Keratinocyte (primary cell): ENCODE results near the gene FOXC1. TPM values are rescaled to one million over a fixed set of nuclear protein-coding genes. Genes with fewer than 3 reads are reported as not detected.

Experiments
- DNase-seq: peaks from one replicate; pipeline ENCODE4 v3.0.0-alpha.2; 2011; ENCODE audit warnings: low read depth, missing footprints, low spot score
- FAIRE-seq: peaks from 2 replicates; lab custom pipeline; 2011; peaks lifted over from hg19 to GRCh38; lab: Jason Lieb, UNC
- H2AFZ ChIP-seq: 2 replicates; pipeline ENCODE4 v1.6.0; 2012; ENCODE audit warnings: low read length, control low read depth, inconsistent platforms; ENCODE audit not compliant: control insufficient read depth
- H3K27ac ChIP-seq: 2 replicates; pipeline ENCODE4 v1.5.1; 2011; ENCODE audit warnings: low read length; ENCODE audit not compliant: control insufficient read depth, insufficient read depth
- H3K27me3 ChIP-seq: 3 replicates; pipeline ENCODE4 v1.6.0; 2011; ENCODE audit warnings: low read length; ENCODE audit not compliant: control insufficient read depth, insufficient read depth; ENCODE audit errors: extremely low read depth
- H3K36me3 ChIP-seq, 2 experiments: 2 replicates in 1 of 2; 3 replicates in 1 of 2; pipeline ENCODE4 v1.5.1; 2011; ENCODE audit warnings: low read length in 2 of 2, mild to moderate bottlenecking in 1 of 2; ENCODE audit not compliant: control insufficient read depth in 2 of 2, insufficient read depth in 2 of 2; ENCODE audit errors: extremely low read depth in 1 of 2
- H3K4me1 ChIP-seq: 3 replicates; pipeline ENCODE4 v1.5.1; 2011; ENCODE audit warnings: low read length; ENCODE audit not compliant: control insufficient read depth, insufficient read depth; ENCODE audit errors: extremely low read depth
- H3K4me2 ChIP-seq: 3 replicates; pipeline ENCODE4 v1.6.0; 2011; ENCODE audit warnings: low read depth, low read length; ENCODE audit not compliant: control insufficient read depth, insufficient read depth; ENCODE audit errors: extremely low read depth
- H3K4me3 ChIP-seq, 3 experiments: fragments of 200-600 bp in 1 of 3; sonication (generic) in 1 of 3; 2 replicates in 2 of 3; 3 replicates in 1 of 3; pipeline ENCODE4 v1.5.1; 2011 to 2016; ENCODE audit warnings: low read length in 3 of 3, mild to moderate bottlenecking in 3 of 3, control low read depth in 2 of 3, inconsistent platforms in 1 of 3, low read depth in 1 of 3, mixed read lengths in 1 of 3, mixed run types in 1 of 3, moderate library complexity in 1 of 3; ENCODE audit not compliant: control insufficient read depth in 2 of 3, insufficient read depth in 2 of 3; ENCODE audit errors: extremely low read depth in 1 of 3
- H3K79me2 ChIP-seq: 2 replicates; pipeline ENCODE4 v1.6.0; 2012; ENCODE audit warnings: low read length; ENCODE audit not compliant: control insufficient read depth, insufficient read depth
- H3K9ac ChIP-seq: 3 replicates; pipeline ENCODE4 v1.6.0; 2011; ENCODE audit warnings: low read length; ENCODE audit not compliant: control insufficient read depth, insufficient read depth; ENCODE audit errors: extremely low read depth
- H3K9me1 ChIP-seq: 3 replicates; pipeline ENCODE4 v1.6.0; 2011; ENCODE audit warnings: low read length; ENCODE audit not compliant: control insufficient read depth, insufficient read depth; ENCODE audit errors: extremely low read depth
- H3K9me3 ChIP-seq: 2 replicates; pipeline ENCODE4 v1.5.1; 2012; ENCODE audit warnings: low read depth, low read length; ENCODE audit not compliant: control insufficient read depth
- H4K20me1 ChIP-seq: 3 replicates; pipeline ENCODE4 v1.6.0; 2011; ENCODE audit warnings: low read length; ENCODE audit not compliant: control insufficient read depth, insufficient read depth; ENCODE audit errors: extremely low read depth
- CTCF ChIP-seq, 3 experiments: IDR thresholded peaks in 1 of 3; conservative IDR thresholded peaks in 1 of 3; optimal IDR thresholded peaks in 1 of 3; 2 replicates in 2 of 3; 3 replicates in 1 of 3; pipeline versions ENCODE3 to v1.5.1; 2011; ENCODE audit warnings: low read length in 3 of 3, mild to moderate bottlenecking in 3 of 3, moderate library complexity in 2 of 3, control low read depth in 1 of 3, inconsistent platforms in 1 of 3; ENCODE audit not compliant: insufficient read depth in 2 of 3; ENCODE audit errors: extremely low read depth in 1 of 3
- EZH2 ChIP-seq: IDR thresholded peaks from one replicate; pipeline ENCODE4 v1.6.1; 2012; ENCODE audit warnings: inconsistent platforms, mild to moderate bottlenecking, low read length, moderate library complexity
- dilution Hi-C: fragments of 300-500 bp; cut with MboI; formaldehyde crosslinking; loops from one replicate; pipeline ENCODE4 v1.7.0; 2020; ENCODE audit warnings: low sequenced_read_pairs; ENCODE audit not compliant: extremely low pct_ligation_motif_present
- polyA plus RNA-seq, 5 experiments: library from polyadenylated mRNA; depleted of rRNA in 3 of 5; stranded (reverse) in 3 of 5; stranded (forward) in 1 of 5; unstranded in 1 of 5; fragments of >200 nt; gene quantifications; 1 replicate in 1 of 5; 2 replicates in 3 of 5; 3 replicates in 1 of 5; pipeline versions ENCODE4 v1.2.1 to v1.2.3, GENCODE V29; 2011 to 2012; ENCODE audit warnings: missing spikeins in 2 of 5, low read depth in 1 of 5, low replicate concordance in 1 of 5

FOXC1 gene
- polyA plus RNA-seq, 1 donor (not counting 4 experiments of a cell fraction or from before 2014, with no cell fraction given) = 4.3 TPM

GRCh38 chr6:1611572-1612298 is 2.0 kb downstream of the FOXC1 start:
- Histone ChIP-seq H3K9ac (peak overlapping the region; percentile 84), H3K9me1 (no peaks in the 10 kb centered on the region), H3K27ac (peak overlapping the region; percentile 76), H3K4me3 (peak overlapping the region; percentile 74 to 86 (median 79)), H4K20me1 (no peaks in the 10 kb centered on the region), H3K4me2 (peak overlapping the region; percentile 98), H3K79me2 (peaks cover 40% of the 10 kb centered on the region), H3K36me3 (no peaks in the 10 kb centered on the region), H3K27me3 (peaks cover 26% of the 10 kb centered on the region), H3K9me3 (no peaks in the 10 kb centered on the region), H3K4me1 (peaks cover 22% of the 10 kb centered on the region), H2AFZ (peak overlapping the region; percentile 60)
- FAIRE-seq (no peak), DNase-seq (no peak)
- no peak for TF ChIP-seq CTCF (optimal IDR thresholded peaks at IDR 0.05 in 1 of 3, IDR thresholded peaks at IDR 0.05 in 1 of 3, conservative IDR thresholded peaks at IDR 0.05 in 1 of 3; ENCODE audit: extremely low read depth in 1 of 3, insufficient read depth in 2 of 3, low read length in 3 of 3)
- TF ChIP-seq EZH2 = no peak
- dilution Hi-C loops = no loop called here

- peak overlapping the region; percentile 84 for H3K9ac ChIP-seq
- dilution Hi-C loops = no loop called here
- peak overlapping the region; percentile 76 for H3K27ac ChIP-seq
- H3K79me2 ChIP-seq = peaks cover 40% of the 10 kb centered on the region
- peaks cover 19% of the 10 kb centered on the region for H3K27me3 ChIP-seq
- no peaks in the 10 kb centered on the region for H3K36me3 ChIP-seq
- FAIRE-seq = no peak
- H4K20me1 ChIP-seq = no peaks in the 10 kb centered on the region
- H3K9me3 ChIP-seq = no peaks in the 10 kb centered on the region
- H3K4me2 ChIP-seq = peak overlapping the region; percentile 98
- no peak overlapping the region for H2AFZ ChIP-seq
- DNase-seq = no peak
- TF ChIP-seq EZH2 = no peak
- TF ChIP-seq CTCF (optimal IDR thresholded peaks at IDR 0.05 in 1 of 3, IDR thresholded peaks at IDR 0.05 in 1 of 3, conservative IDR thresholded peaks at IDR 0.05 in 1 of 3; ENCODE audit: extremely low read depth in 1 of 3, insufficient read depth in 2 of 3, low read length in 3 of 3) = no peak
- peak overlapping the region; percentile 74 to 86 (median 79) for H3K4me3 ChIP-seq
- H3K4me1 ChIP-seq = peaks cover 21% of the 10 kb centered on the region
- H3K9me1 ChIP-seq = no peaks in the 10 kb centered on the region
These were observed 2.7 kb downstream of the FOXC1 start for GRCh38 chr6:1612299-1612973.
